ENCODE data around the gene ABCC12. TPM values are rescaled to one million over a fixed set of nuclear protein-coding genes. Genes with fewer than 3 reads are reported as not detected.

Gene ABCC12
- total and polyA plus RNA-seq, 10 of the 15 experiments (the other 5 are each of a cell fraction or from before 2014, with no cell fraction given): 0.02 to 0.03 (median 0.03) TPM; not detected in 6

DNA sequence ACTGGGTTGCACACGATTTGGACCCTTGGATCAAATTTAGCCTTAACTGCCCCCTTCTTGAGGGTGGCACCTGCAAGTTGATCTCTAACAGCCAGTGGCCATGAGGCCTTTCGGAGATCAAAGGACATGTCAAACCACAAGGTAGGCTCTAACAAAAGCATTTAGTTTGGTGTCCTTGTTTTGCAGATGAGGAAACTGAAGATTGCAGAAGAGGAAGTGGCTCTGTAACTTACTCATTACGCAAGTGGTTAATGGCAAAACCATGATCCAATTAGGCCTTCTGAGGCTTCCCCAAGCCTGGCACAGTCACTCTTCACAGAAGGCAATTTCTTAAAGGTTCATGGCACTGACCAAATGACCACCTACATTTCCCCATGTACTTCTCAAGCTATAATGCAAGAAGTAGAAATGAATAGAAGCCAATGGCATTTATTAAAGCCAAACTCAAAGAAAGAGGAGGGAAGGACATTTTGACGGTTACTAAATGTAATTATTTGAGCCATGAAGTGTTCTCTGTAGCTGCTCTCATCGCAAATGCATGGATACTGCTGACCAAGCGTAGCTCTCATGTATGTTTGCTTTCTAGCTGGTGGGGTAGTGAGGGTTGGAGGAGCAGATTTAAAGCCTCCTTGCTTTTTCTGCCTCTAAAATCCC, 32.8 kb upstream of the ABCC12 start (continued):
- TF ChIP-seq, protein P1, sequence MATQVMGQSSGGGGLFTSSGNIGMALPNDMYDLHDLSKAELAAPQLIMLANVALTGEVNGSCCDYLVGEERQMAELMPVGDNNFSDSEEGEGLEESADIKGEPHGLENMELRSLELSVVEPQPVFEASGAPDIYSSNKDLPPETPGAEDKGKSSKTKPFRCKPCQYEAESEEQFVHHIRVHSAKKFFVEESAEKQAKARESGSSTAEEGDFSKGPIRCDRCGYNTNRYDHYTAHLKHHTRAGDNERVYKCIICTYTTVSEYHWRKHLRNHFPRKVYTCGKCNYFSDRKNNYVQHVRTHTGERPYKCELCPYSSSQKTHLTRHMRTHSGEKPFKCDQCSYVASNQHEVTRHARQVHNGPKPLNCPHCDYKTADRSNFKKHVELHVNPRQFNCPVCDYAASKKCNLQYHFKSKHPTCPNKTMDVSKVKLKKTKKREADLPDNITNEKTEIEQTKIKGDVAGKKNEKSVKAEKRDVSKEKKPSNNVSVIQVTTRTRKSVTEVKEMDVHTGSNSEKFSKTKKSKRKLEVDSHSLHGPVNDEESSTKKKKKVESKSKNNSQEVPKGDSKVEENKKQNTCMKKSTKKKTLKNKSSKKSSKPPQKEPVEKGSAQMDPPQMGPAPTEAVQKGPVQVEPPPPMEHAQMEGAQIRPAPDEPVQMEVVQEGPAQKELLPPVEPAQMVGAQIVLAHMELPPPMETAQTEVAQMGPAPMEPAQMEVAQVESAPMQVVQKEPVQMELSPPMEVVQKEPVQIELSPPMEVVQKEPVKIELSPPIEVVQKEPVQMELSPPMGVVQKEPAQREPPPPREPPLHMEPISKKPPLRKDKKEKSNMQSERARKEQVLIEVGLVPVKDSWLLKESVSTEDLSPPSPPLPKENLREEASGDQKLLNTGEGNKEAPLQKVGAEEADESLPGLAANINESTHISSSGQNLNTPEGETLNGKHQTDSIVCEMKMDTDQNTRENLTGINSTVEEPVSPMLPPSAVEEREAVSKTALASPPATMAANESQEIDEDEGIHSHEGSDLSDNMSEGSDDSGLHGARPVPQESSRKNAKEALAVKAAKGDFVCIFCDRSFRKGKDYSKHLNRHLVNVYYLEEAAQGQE (IDR thresholded peaks at IDR 0.05; ENCODE audit: low read depth, low read length): no peak
- TF ChIP-seq, protein P2, sequence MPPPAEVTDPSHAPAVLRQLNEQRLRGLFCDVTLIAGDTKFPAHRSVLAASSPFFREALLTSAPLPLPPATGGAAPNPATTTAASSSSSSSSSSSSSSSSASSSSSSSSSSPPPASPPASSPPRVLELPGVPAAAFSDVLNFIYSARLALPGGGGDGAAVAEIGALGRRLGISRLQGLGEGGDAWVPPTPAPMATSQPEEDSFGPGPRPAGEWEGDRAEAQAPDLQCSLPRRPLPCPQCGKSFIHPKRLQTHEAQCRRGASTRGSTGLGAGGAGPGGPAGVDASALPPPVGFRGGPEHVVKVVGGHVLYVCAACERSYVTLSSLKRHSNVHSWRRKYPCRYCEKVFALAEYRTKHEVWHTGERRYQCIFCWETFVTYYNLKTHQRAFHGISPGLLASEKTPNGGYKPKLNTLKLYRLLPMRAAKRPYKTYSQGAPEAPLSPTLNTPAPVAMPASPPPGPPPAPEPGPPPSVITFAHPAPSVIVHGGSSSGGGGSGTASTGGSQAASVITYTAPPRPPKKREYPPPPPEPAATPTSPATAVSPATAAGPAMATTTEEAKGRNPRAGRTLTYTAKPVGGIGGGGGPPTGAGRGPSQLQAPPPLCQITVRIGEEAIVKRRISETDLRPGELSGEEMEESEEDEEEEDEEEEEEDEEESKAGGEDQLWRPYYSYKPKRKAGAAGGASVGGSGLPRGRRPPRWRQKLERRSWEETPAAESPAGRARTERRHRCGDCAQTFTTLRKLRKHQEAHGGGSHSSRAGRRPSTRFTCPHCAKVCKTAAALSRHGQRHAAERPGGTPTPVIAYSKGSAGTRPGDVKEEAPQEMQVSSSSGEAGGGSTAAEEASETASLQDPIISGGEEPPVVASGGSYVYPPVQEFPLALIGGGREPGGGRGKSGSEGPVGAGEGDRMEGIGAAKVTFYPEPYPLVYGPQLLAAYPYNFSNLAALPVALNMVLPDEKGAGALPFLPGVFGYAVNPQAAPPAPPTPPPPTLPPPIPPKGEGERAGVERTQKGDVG (CRISPR knock-in tag; IDR thresholded peaks at IDR 0.05): no peak
- TF ChIP-seq, protein P3, sequence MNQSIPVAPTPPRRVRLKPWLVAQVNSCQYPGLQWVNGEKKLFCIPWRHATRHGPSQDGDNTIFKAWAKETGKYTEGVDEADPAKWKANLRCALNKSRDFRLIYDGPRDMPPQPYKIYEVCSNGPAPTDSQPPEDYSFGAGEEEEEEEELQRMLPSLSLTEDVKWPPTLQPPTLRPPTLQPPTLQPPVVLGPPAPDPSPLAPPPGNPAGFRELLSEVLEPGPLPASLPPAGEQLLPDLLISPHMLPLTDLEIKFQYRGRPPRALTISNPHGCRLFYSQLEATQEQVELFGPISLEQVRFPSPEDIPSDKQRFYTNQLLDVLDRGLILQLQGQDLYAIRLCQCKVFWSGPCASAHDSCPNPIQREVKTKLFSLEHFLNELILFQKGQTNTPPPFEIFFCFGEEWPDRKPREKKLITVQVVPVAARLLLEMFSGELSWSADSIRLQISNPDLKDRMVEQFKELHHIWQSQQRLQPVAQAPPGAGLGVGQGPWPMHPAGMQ (IDR thresholded peaks at IDR 0.05; ENCODE audit: borderline replicate concordance): no peak
- peak; percentile 64; the same call in 1 of the 2 replicates for TF ChIP-seq TBL1XR1 (IDR thresholded peaks at IDR 0.05; ENCODE audit: low read depth, low read length)
- TF ChIP-seq, protein P4, sequence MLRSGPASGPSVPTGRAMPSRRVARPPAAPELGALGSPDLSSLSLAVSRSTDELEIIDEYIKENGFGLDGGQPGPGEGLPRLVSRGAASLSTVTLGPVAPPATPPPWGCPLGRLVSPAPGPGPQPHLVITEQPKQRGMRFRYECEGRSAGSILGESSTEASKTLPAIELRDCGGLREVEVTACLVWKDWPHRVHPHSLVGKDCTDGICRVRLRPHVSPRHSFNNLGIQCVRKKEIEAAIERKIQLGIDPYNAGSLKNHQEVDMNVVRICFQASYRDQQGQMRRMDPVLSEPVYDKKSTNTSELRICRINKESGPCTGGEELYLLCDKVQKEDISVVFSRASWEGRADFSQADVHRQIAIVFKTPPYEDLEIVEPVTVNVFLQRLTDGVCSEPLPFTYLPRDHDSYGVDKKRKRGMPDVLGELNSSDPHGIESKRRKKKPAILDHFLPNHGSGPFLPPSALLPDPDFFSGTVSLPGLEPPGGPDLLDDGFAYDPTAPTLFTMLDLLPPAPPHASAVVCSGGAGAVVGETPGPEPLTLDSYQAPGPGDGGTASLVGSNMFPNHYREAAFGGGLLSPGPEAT (IDR thresholded peaks at IDR 0.05; ENCODE audit: low read depth): peak; percentile 63; the same call in 1 of the 2 replicates
- peak; percentile 100 for TF ChIP-seq MTA2 (IDR thresholded peaks at IDR 0.05; ENCODE audit: low read depth)
- TF ChIP-seq, protein P5, sequence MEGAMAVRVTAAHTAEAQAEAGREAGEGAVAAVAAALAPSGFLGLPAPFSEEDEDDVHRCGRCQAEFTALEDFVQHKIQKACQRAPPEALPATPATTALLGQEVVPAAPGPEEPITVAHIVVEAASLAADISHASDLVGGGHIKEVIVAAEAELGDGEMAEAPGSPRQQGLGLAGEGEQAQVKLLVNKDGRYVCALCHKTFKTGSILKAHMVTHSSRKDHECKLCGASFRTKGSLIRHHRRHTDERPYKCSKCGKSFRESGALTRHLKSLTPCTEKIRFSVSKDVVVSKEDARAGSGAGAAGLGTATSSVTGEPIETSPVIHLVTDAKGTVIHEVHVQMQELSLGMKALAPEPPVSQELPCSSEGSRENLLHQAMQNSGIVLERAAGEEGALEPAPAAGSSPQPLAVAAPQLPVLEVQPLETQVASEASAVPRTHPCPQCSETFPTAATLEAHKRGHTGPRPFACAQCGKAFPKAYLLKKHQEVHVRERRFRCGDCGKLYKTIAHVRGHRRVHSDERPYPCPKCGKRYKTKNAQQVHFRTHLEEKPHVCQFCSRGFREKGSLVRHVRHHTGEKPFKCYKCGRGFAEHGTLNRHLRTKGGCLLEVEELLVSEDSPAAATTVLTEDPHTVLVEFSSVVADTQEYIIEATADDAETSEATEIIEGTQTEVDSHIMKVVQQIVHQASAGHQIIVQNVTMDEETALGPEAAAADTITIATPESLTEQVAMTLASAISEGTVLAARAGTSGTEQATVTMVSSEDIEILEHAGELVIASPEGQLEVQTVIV (IDR thresholded peaks at IDR 0.05; ENCODE audit: borderline replicate concordance, partially characterized antibody): no peak
- TF ChIP-seq POLR2AphosphoS5 (IDR thresholded peaks at IDR 0.05; ENCODE audit: low read length): no peak
- TF ChIP-seq, protein P6, sequence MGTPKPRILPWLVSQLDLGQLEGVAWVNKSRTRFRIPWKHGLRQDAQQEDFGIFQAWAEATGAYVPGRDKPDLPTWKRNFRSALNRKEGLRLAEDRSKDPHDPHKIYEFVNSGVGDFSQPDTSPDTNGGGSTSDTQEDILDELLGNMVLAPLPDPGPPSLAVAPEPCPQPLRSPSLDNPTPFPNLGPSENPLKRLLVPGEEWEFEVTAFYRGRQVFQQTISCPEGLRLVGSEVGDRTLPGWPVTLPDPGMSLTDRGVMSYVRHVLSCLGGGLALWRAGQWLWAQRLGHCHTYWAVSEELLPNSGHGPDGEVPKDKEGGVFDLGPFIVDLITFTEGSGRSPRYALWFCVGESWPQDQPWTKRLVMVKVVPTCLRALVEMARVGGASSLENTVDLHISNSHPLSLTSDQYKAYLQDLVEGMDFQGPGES (IDR thresholded peaks at IDR 0.05): no peak
- no peak for TF ChIP-seq MYB (IDR thresholded peaks at IDR 0.05; ENCODE audit: borderline replicate concordance, low read depth, low read length)
- no peak for TF ChIP-seq SMAD1 (IDR thresholded peaks at IDR 0.05; ENCODE audit: low read depth, partially characterized antibody)
- TF ChIP-seq CHD2 (IDR thresholded peaks at IDR 0.05; ENCODE audit: borderline replicate concordance, low read depth, low read length): peak; percentile 63; the same call in 1 of the 2 replicates

Data from GM12878 (cell line).